RPMI7951 (cell line): Measurements from ENCODE around the gene EEF2K. TPM values are rescaled to one million over a fixed set of nuclear protein-coding genes. Genes with fewer than 3 reads are reported as not detected.
"Not testable (repeated sequence)": the region's sequence is repeated elsewhere in the genome, so short reads cannot be mapped to it uniquely, and the experiment has no call there.

Experiments used
- DNase-seq: peaks from one replicate; pipeline ENCODE4 v3.0.0-alpha.2; 2012; ENCODE audit warnings: low read depth
- total RNA-seq: library from RNA; depleted of rRNA; stranded (reverse); fragments of >200 nt; shearing (Covaris generic); gene quantifications from 2 replicates; pipeline ENCODE4 v1.2.3, GENCODE V29; 2014

Gene EEF2K
- total RNA-seq, 1 experiment from 2014 or later, result 15.7 TPM

- no peak for DNase-seq
Observed at GRCh38 chr16:22210285-22210684, 4.2 kb downstream of the EEF2K start.

- no peak for DNase-seq
Observed at GRCh38 chr16:22210854-22211253, 4.8 kb downstream of the EEF2K start.

GRCh38 chr16:22213236-22213635 lies 7.2 kb downstream of the EEF2K start:
- no peak for DNase-seq

- DNase-seq, result no peak
Observed at GRCh38 chr16:22213801-22214200, 7.7 kb downstream of the EEF2K start.

- DNase-seq, result no peak
Observed at GRCh38 chr16:22214402-22214801, 8.3 kb downstream of the EEF2K start.

GRCh38 chr16:22214889-22215288 lies 8.8 kb downstream of the EEF2K start:
- no peak for DNase-seq

GRCh38 chr16:22216191-22216831 lies 10.2 kb downstream of the EEF2K start:
- DNase-seq, result peak; percentile 34

GRCh38 chr16:22216832-22217225 lies 10.8 kb downstream of the EEF2K start:
- not testable (repeated sequence) for DNase-seq

GRCh38 chr16:22217890-22218730 lies 12.0 kb downstream of the EEF2K start:
- no peak for DNase-seq

GRCh38 chr16:22219389-22220068 lies 13.5 kb downstream of the EEF2K start:
- DNase-seq, result no peak

- DNase-seq, result no peak
Observed at GRCh38 chr16:22220069-22220440, 14.0 kb downstream of the EEF2K start.

- DNase-seq, result peak; percentile 31
Observed at GRCh38 chr16:22220714-22221113, 14.6 kb downstream of the EEF2K start.

GRCh38 chr16:22222006-22222405 lies 15.9 kb downstream of the EEF2K start:
- DNase-seq, result no peak

GRCh38 chr16:22222998-22223397 lies 16.9 kb downstream of the EEF2K start:
- no peak for DNase-seq

- no peak for DNase-seq
Observed at GRCh38 chr16:22225060-22225459, 19.0 kb downstream of the EEF2K start.

GRCh38 chr16:22229889-22230288 lies 23.8 kb downstream of the EEF2K start:
- DNase-seq, result no peak

GRCh38 chr16:22232277-22233036 lies 26.4 kb downstream of the EEF2K start:
- peak; percentile 42 for DNase-seq

- no peak for DNase-seq
Observed at GRCh38 chr16:22233037-22233372, 26.9 kb downstream of the EEF2K start.

- DNase-seq, result no peak
Observed at GRCh38 chr16:22235839-22236745, 30.0 kb downstream of the EEF2K start.

- no peak for DNase-seq
Observed at GRCh38 chr16:22239131-22239805, 33.2 kb downstream of the EEF2K start.
